VCaP (cell line): ENCODE measurements around the gene LRPPRC.

Experiments used
- H3K27ac ChIP-seq: fragments of 450-650 bp; 2 replicates; pipeline ENCODE4 v1.5.1; 2017
- TF ChIP-seq, protein P1 (sequence below): fragments of 450-650 bp; conservative IDR thresholded peaks from 2 replicates; pipeline ENCODE4 v1.5.1; 2017; ENCODE audit warnings: mild to moderate bottlenecking, moderate library complexity

Gene LRPPRC

DNA sequence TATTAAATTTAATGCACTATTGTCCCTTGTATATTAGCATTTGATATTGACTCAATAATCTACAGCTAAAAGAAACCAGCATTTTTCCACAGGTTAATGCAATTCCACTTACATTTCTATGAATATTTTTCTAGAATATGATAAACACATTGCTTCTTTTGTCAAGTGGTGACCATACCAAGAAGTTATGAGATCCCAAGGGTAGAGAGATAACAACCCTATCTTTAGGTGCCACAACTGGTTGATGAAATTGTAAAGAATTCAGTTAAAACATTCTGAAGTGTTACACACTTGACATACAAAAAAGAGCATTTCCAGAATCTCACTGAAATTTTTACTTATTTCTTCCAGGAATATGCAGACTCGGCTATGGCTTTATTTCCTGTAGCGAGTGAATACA is 101.0 kb downstream of the LRPPRC start:
- no peak overlapping the region for H3K27ac ChIP-seq
- TF ChIP-seq, protein P1, sequence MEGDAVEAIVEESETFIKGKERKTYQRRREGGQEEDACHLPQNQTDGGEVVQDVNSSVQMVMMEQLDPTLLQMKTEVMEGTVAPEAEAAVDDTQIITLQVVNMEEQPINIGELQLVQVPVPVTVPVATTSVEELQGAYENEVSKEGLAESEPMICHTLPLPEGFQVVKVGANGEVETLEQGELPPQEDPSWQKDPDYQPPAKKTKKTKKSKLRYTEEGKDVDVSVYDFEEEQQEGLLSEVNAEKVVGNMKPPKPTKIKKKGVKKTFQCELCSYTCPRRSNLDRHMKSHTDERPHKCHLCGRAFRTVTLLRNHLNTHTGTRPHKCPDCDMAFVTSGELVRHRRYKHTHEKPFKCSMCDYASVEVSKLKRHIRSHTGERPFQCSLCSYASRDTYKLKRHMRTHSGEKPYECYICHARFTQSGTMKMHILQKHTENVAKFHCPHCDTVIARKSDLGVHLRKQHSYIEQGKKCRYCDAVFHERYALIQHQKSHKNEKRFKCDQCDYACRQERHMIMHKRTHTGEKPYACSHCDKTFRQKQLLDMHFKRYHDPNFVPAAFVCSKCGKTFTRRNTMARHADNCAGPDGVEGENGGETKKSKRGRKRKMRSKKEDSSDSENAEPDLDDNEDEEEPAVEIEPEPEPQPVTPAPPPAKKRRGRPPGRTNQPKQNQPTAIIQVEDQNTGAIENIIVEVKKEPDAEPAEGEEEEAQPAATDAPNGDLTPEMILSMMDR: no peak

DNA sequence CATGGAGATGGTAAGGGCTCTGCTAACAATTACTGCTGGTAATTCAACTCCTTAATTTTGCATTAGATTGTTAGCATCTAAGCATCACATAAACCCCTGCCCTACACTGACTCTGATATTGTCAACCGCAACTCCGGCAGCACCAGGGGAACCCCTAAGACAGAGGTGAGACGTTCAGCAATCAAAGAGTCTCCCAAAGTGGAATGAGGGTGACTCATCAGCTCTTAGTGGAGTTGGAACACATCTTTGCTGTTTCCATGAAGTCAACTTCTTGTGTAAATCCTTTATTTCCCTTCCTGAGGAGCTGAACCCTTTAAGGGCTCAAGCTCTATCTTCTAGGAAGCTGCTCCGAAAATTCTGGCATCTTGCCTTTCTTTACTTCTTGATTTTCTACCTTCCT is 104.9 kb downstream of the LRPPRC start:
- TF ChIP-seq, protein P1: no peak
- no peak overlapping the region for H3K27ac ChIP-seq

DNA sequence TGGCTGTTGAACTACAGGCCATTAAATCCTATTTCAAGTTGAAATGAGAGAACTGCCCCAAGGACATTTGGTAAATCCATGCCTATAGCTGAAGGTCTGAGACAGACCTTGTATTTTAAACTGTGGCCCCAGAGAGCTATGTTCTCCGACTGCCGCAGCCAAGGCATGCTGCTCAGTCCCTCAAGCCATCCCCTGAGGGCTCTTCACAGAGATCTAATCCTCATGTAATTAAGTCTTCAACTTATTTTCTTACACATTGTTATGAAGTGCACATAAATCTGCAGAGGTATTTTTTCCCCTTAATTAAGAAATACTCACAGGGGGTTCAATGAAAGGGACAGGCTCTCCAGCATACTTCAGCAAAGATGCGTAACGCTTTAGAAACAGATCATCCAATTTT is 106.4 kb downstream of the LRPPRC start:
- H3K27ac ChIP-seq: no peak overlapping the region
- TF ChIP-seq, protein P1: no peak

DNA sequence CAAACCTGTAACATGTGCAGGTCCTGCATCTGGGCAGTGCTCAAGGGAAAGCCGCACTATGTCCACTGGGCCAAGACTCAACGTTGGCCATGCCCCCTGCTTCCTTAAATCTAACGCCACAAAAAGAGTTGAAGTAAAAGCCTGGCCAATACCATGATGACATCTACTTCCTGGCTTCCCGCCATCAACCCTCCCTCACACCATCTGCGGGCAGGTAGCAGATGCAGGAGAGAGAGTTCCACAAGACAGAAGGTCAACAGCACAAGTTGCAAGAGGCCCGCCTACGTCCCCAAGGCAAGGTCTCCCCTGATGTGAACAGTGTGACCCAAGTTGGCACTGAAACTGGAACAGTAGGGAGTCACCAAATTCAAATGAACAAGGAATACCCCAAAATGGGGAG is 108.6 kb downstream of the LRPPRC start:
- TF ChIP-seq, protein P1: no peak

DNA sequence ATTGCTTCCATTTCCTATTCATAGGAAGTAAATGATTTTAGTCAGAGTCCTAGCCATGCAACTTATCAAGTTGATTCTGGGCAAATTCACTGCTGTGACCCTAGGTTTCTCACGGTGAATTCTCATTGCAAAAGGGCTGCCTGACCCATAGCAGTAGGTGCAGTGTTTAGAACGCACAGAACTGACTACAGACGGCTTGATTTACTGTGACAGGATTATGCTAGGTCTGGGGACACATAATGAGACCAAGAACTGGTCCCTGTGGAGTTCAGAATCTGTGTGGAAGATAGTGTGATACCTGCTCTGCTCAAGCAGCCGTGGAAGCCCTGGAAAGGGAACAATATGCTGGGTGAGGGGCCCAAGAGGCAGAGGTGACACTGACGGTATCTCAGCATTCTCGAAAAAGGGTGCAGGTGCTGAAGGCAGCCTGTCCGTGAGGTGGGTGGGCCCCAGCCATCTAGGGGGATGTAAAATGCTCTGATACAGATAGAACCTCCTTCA is 110.6 kb downstream of the LRPPRC start:
- TF ChIP-seq, protein P1: no peak
- no peak overlapping the region; the same call in 1 of the 2 replicates for H3K27ac ChIP-seq

More for the DNA sequence above, 108.6 kb downstream of the LRPPRC start:
- H3K27ac ChIP-seq: no peak overlapping the region

DNA sequence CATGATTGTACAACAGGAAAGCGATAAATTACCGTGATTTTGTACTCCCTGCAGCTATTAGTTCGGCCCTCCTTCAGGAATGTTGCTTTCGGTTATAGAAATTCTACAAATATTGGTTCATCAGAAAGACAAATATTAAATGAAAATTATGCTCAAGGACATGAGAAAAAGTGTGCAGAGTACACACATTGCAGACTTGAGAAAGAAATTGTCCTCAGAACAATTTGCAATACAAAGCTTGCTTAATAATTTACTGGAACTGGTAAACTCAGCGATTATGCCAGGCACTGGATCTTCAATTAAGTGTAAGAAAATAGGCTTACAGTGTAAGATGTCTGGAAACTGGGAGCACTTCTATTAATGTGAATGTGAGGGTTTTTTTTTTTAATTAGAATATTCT is 111.1 kb downstream of the LRPPRC start:
- TF ChIP-seq, protein P1: no peak
- H3K27ac ChIP-seq: no peak overlapping the region; the same call in 1 of the 2 replicates

DNA sequence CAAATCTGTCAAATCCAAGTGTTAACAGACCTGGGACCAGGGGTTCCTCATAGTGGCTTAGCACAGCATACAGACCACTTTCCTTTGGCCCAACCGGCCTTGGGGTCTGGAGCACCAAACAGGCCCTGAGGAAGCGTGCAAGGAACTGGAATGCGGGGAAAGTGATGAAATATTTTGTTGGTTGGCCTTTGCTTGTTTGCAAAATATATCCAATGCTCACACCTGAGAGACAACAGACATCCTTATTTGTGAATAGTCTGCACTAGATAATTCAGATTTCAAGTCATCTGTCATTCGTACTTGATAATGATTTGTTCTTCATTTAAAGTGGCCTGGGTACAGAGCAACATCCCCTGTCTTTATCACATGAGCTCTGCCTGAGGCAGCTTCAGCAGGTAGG is 113.5 kb downstream of the LRPPRC start:
- H3K27ac ChIP-seq: no peak overlapping the region
- TF ChIP-seq, protein P1: no peak
